ENCODE measurements around the gene LRRC4B.

GRCh38 chr19:50512112-50512998 is 55.9 kb downstream of the LRRC4B start:
- TF ChIP-seq TEAD4 (IDR thresholded peaks at IDR 0.05; ENCODE audit: borderline replicate concordance, insufficient read depth) (no peak), CTCF (IDR thresholded peaks at IDR 0.05) (no peak), JUND (IDR thresholded peaks at IDR 0.05) (no peak), ZBTB33 (IDR thresholded peaks at IDR 0.05; ENCODE audit: borderline replicate concordance, low read depth) (no peak), RFX5 (IDR thresholded peaks at IDR 0.05; ENCODE audit: low read length) (no peak), YY1 (IDR thresholded peaks at IDR 0.05; ENCODE audit: low read depth) (no peak), FOSL2 (IDR thresholded peaks at IDR 0.05; ENCODE audit: borderline replicate concordance, low read depth) (no peak), REST (IDR thresholded peaks at IDR 0.05; ENCODE audit: low read depth, low read length) (no peak), TAF1 (IDR thresholded peaks at IDR 0.05; ENCODE audit: borderline replicate concordance, low read depth, low read length) (no peak), EP300 (IDR thresholded peaks at IDR 0.05; ENCODE audit: borderline replicate concordance in 1 of 2, low read depth in 1 of 2, low read length in 1 of 2) (no peak)
- TF ChIP-seq, protein P1, sequence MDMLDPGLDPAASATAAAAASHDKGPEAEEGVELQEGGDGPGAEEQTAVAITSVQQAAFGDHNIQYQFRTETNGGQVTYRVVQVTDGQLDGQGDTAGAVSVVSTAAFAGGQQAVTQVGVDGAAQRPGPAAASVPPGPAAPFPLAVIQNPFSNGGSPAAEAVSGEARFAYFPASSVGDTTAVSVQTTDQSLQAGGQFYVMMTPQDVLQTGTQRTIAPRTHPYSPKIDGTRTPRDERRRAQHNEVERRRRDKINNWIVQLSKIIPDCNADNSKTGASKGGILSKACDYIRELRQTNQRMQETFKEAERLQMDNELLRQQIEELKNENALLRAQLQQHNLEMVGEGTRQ (IDR thresholded peaks at IDR 0.05; ENCODE audit: borderline replicate concordance, low read depth, low read length), result no peak
- TF ChIP-seq, protein P2, sequence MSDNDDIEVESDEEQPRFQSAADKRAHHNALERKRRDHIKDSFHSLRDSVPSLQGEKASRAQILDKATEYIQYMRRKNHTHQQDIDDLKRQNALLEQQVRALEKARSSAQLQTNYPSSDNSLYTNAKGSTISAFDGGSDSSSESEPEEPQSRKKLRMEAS (IDR thresholded peaks at IDR 0.05; ENCODE audit: low read depth), result no peak
- TF ChIP-seq, protein P3, sequence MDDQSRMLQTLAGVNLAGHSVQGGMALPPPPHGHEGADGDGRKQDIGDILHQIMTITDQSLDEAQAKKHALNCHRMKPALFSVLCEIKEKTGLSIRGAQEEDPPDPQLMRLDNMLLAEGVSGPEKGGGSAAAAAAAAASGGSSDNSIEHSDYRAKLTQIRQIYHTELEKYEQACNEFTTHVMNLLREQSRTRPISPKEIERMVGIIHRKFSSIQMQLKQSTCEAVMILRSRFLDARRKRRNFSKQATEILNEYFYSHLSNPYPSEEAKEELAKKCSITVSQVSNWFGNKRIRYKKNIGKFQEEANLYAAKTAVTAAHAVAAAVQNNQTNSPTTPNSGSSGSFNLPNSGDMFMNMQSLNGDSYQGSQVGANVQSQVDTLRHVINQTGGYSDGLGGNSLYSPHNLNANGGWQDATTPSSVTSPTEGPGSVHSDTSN (IDR thresholded peaks at IDR 0.05), result no peak

Data from SK-N-SH (cell line).